ENCODE measurements around the gene PRRC2B. TPM values are rescaled to one million over a fixed set of nuclear protein-coding genes. Genes with fewer than 3 reads are reported as not detected.

PRRC2B gene
- total and polyA plus RNA-seq, 12 donors: 26.4 to 153 (median 126) TPM

DNA sequence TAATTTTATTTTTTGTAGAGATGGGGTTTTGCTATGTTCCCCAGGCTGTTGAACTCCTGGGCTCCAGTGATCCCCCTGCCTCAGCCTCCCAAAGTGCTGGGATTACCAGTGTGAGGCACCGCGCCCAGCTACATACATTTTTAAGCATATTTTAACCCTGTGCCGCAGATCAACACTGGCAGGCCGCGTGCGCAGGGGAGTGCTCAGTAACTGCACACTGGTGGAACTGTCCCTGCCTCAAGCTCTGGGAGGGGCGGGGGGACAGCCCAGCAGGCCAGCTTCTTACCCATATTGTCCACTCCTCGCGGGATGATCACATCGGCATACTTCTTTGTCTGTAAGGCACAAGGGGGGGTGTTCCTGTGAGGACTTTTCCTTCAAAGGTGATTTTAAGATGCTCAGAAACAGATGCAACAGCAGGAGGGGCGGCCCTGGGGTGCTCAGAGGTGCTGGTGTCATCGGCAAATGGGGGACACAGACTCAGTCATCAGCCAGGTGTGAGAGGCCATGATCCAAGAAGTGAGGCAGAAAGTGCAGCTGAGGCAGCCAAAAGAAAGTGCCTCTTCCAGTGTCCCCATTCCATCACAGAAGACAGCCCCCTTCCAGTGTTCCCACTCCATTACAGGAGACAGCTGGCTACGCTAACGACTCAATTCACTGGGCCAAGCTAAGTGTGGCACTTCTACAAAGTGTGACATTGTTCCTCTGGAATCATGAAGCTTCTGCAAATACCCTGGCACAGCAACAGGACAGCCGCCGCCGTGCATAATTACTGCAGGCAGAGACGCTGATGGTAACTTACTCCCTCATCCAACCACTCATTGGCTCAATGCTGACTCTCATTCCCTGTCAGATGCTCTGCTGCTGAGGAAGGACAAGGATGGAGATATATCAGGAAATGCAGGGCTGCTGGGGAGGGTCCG, 132.0 kb downstream of the PRRC2B start:
- Histone ChIP-seq H3K36me3 (peaks cover 0 to 93% (median 66%) of the 10 kb centered on the region in 9 donors), H3K27me3 (no peaks in the 10 kb centered on the region), H3K9me3 (no peaks in the 10 kb centered on the region), H3K4me1 (peaks cover 4 to 13% (median 11%) of the 10 kb centered on the region in 9 donors), H3K4me3 (no peak overlapping the region), H3K27ac (no peak overlapping the region)
- intact Hi-C loops (cut with DNase I): no loop called here
- WGBS, 2 donors: 87 to 90% methylated on average over 19 of the region's 19 CpGs
- ATAC-seq: no peak
- DNase-seq: no peak
- TF ChIP-seq, protein P1, sequence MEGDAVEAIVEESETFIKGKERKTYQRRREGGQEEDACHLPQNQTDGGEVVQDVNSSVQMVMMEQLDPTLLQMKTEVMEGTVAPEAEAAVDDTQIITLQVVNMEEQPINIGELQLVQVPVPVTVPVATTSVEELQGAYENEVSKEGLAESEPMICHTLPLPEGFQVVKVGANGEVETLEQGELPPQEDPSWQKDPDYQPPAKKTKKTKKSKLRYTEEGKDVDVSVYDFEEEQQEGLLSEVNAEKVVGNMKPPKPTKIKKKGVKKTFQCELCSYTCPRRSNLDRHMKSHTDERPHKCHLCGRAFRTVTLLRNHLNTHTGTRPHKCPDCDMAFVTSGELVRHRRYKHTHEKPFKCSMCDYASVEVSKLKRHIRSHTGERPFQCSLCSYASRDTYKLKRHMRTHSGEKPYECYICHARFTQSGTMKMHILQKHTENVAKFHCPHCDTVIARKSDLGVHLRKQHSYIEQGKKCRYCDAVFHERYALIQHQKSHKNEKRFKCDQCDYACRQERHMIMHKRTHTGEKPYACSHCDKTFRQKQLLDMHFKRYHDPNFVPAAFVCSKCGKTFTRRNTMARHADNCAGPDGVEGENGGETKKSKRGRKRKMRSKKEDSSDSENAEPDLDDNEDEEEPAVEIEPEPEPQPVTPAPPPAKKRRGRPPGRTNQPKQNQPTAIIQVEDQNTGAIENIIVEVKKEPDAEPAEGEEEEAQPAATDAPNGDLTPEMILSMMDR (IDR thresholded peaks at IDR 0.05): no peak

DNA sequence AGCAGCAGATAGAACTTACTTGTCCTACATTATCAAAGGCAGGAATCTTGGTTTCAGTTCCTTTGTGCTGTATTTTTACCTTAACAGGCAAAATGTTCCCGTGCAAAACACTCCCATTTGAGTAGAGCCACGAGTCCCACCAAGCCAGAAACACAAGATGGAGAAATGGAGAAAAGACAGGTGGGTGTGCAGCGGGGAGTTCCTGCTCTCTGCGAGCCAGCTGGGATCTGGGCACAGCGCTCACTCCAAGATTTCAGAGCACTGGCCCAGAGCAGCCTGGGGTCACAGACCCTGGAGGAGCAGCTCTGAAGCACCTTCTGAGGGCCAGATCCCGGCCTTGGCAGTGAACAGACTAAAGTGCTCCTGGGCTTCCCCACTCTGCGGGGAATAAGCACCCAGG, 134.3 kb downstream of the PRRC2B start:
- 93 to 95% methylated on average over 7 of the region's 7 CpGs for WGBS, 2 donors
- Histone ChIP-seq H3K9me3 (no peaks in the 10 kb centered on the region), H3K4me1 (peaks cover 7 to 19% (median 14%) of the 10 kb centered on the region in 9 donors), H3K27ac (no peak overlapping the region), H3K27me3 (no peaks in the 10 kb centered on the region), H3K4me3 (no peak overlapping the region), H3K36me3 (peaks cover 0 to 70% (median 52%) of the 10 kb centered on the region in 9 donors)
- intact Hi-C loops (cut with DNase I): no loop called here
- DNase-seq (no peak), ATAC-seq (no peak)
- TF ChIP-seq, protein P1 (IDR thresholded peaks at IDR 0.05): no peak

DNA sequence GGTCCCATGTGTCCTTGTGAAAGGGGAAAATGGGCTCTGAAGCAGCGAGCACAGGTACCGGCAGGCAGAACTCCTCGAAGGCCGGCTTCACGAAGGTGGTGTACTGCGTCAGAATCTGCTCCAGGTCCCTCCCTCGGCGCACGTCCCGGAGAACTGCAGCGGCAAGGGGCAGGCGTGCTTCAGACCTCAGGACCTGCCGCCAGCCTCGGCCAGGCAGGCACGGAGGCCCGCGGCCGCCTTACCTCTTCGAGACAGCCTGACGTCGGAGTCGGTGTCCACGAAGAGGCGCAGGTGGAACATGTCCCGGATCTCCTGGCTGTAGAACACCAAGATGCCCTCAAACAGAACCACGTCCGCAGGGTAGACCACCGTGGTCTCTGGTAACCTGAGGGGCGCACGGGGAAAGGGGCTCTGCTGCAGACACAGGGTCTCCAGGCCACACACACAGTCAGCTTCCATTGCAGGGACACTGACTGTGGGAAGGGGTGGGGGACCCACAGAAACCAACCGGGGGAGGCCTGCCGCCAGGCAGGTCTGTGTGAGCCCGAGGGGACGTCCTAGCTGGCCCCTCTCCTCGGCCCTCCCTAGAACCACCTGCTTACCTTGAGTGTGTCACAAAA, 135.1 kb downstream of the PRRC2B start:
- Histone ChIP-seq H3K27me3 (no peaks in the 10 kb centered on the region), H3K9me3 (no peaks in the 10 kb centered on the region), H3K4me1 (peaks cover 7 to 19% (median 14%) of the 10 kb centered on the region in 9 donors), H3K36me3 (peaks cover 0 to 62% (median 44%) of the 10 kb centered on the region in 9 donors), H3K4me3 (no peak overlapping the region), H3K27ac (no peak overlapping the region)
- 95 to 98% methylated on average over 35 of the region's 35 CpGs for WGBS, 2 donors
- ATAC-seq: no peak
- intact Hi-C loops (cut with DNase I): no loop called here
- TF ChIP-seq, protein P1 (IDR thresholded peaks at IDR 0.05): no peak
- no peak for DNase-seq
